ENCODE data around the gene SPACA4.

DNA sequence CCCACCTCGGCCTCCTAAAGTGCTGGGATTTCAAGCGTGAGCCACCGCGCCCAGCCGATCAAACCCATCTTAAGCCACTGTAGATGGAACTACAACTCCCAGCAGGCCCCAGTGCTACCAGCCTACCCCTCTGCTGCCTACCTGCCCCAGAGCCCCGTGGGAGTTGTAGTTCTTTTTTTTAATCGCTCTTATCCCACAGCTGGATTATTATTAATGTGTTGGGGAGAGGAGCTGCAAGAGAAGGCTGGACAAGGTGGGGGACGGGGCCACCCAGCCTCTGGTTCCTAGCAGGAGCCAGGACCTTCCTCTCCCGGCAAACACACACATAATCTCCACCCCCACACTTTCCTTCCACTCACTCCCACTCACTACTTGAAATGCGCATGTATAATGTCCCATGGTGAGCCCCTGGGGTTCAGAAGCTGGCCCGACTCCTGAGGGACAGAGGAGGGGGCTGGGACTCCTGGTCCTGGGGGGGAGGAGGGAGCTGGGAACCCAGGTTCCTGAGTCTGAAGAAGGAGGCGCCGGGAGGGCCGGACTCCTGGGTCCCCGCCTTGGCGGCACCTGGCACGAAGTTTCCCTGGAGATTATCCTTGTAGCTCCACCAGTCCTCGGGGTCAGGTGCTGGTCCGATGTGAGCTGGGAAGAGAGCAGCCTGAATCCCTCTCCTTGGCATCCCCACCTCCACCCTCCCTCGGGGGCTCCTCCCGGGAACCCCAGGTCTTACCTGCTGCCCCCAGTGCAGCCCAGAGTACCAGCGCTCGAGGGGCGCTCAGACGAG is 38.5 kb downstream of the SPACA4 start:
- TF ChIP-seq, protein P1, sequence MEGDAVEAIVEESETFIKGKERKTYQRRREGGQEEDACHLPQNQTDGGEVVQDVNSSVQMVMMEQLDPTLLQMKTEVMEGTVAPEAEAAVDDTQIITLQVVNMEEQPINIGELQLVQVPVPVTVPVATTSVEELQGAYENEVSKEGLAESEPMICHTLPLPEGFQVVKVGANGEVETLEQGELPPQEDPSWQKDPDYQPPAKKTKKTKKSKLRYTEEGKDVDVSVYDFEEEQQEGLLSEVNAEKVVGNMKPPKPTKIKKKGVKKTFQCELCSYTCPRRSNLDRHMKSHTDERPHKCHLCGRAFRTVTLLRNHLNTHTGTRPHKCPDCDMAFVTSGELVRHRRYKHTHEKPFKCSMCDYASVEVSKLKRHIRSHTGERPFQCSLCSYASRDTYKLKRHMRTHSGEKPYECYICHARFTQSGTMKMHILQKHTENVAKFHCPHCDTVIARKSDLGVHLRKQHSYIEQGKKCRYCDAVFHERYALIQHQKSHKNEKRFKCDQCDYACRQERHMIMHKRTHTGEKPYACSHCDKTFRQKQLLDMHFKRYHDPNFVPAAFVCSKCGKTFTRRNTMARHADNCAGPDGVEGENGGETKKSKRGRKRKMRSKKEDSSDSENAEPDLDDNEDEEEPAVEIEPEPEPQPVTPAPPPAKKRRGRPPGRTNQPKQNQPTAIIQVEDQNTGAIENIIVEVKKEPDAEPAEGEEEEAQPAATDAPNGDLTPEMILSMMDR (IDR thresholded peaks at IDR 0.05; ENCODE audit: low read depth, low read length, missing input control) = no peak
- no peak for TF ChIP-seq YY1 (IDR thresholded peaks at IDR 0.05)
- TF ChIP-seq SP1 (IDR thresholded peaks at IDR 0.05) = no peak
- no peak for TF ChIP-seq JUND (IDR thresholded peaks at IDR 0.05)
- TF ChIP-seq, protein P2, sequence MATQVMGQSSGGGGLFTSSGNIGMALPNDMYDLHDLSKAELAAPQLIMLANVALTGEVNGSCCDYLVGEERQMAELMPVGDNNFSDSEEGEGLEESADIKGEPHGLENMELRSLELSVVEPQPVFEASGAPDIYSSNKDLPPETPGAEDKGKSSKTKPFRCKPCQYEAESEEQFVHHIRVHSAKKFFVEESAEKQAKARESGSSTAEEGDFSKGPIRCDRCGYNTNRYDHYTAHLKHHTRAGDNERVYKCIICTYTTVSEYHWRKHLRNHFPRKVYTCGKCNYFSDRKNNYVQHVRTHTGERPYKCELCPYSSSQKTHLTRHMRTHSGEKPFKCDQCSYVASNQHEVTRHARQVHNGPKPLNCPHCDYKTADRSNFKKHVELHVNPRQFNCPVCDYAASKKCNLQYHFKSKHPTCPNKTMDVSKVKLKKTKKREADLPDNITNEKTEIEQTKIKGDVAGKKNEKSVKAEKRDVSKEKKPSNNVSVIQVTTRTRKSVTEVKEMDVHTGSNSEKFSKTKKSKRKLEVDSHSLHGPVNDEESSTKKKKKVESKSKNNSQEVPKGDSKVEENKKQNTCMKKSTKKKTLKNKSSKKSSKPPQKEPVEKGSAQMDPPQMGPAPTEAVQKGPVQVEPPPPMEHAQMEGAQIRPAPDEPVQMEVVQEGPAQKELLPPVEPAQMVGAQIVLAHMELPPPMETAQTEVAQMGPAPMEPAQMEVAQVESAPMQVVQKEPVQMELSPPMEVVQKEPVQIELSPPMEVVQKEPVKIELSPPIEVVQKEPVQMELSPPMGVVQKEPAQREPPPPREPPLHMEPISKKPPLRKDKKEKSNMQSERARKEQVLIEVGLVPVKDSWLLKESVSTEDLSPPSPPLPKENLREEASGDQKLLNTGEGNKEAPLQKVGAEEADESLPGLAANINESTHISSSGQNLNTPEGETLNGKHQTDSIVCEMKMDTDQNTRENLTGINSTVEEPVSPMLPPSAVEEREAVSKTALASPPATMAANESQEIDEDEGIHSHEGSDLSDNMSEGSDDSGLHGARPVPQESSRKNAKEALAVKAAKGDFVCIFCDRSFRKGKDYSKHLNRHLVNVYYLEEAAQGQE (IDR thresholded peaks at IDR 0.05) = no peak

Measured in liver (tissue), 3 donors.